H1 (cell line): Measurements from ENCODE around the gene SMPX.

Experiments
- BCL11A ChIP-seq, 2 experiments: IDR thresholded peaks; one replicate each; pipeline ENCODE4 v1.6.1; 2011; ENCODE audit warnings: low read depth in 2 of 2, low read length in 2 of 2, mild to moderate bottlenecking in 2 of 2
- BRCA1 ChIP-seq: IDR thresholded peaks from 2 replicates; pipeline ENCODE4 v1.6.1; 2012; ENCODE audit warnings: low read depth, low read length, improper control_type of control experiment
- CTCF ChIP-seq, 3 experiments: IDR thresholded peaks; 1 replicate in 2 of 3; 2 replicates in 1 of 3; pipeline versions ENCODE4 v1.5.1 to v1.6.1; 2011; ENCODE audit warnings: low read length in 3 of 3, mild to moderate bottlenecking in 3 of 3, inconsistent platforms in 2 of 3, low read depth in 1 of 3, moderate library complexity in 1 of 3; ENCODE audit not compliant: insufficient read depth in 1 of 3; ENCODE audit errors: control extremely low read depth in 1 of 3
- EZH2 ChIP-seq: fragments of 200-600 bp; sonication (generic); IDR thresholded peaks from 2 replicates; pipeline ENCODE4 v1.7.1; 2012; ENCODE audit warnings: low read depth, mild to moderate bottlenecking, moderate library complexity, low read length, inconsistent platforms; ENCODE audit not compliant: severe bottlenecking
- HDAC6 ChIP-seq: IDR thresholded peaks from one replicate; pipeline ENCODE4 v1.7.1; 2012; ENCODE audit warnings: low read depth, mild to moderate bottlenecking, inconsistent platforms, low read length, moderate library complexity
- JUN ChIP-seq: IDR thresholded peaks from 2 replicates; pipeline ENCODE4 v1.6.1; 2011; ENCODE audit warnings: low read depth, mild to moderate bottlenecking, improper control_type of control experiment, low read length
- POLR2A ChIP-seq, 2 experiments: IDR thresholded peaks; 1 replicate in 1 of 2; 2 replicates in 1 of 2; pipeline ENCODE4 v1.6.1; 2011; ENCODE audit warnings: low read depth in 2 of 2, low read length in 2 of 2, mild to moderate bottlenecking in 2 of 2; ENCODE audit errors: control extremely low read depth in 1 of 2
- SAP30 ChIP-seq: fragments of 300-600 bp; sonication (generic); IDR thresholded peaks from 2 replicates; pipeline ENCODE4 v1.7.1; 2012; ENCODE audit warnings: low read length, moderate library complexity, mild to moderate bottlenecking, inconsistent platforms; ENCODE audit not compliant: insufficient read depth, insufficient replicate concordance
- SP1 ChIP-seq: IDR thresholded peaks from 2 replicates; pipeline ENCODE4 v1.6.1; 2011; ENCODE audit warnings: low read depth, low read length
- USF2 ChIP-seq: IDR thresholded peaks from 2 replicates; pipeline ENCODE4 v1.6.1; 2011; ENCODE audit warnings: low read length, improper control_type of control experiment
- ZNF274 ChIP-seq: IDR thresholded peaks from 2 replicates; pipeline ENCODE4 v1.7.0; 2012; ENCODE audit warnings: low read length, borderline replicate concordance; ENCODE audit errors: extremely low read depth

- TF ChIP-seq BCL11A (IDR thresholded peaks at IDR 0.05; ENCODE audit: low read depth in 2 of 2, low read length in 2 of 2) (no peak), CTCF (IDR thresholded peaks at IDR 0.05; ENCODE audit: control extremely low read depth in 1 of 3, insufficient read depth in 1 of 3, low read depth in 1 of 3, low read length in 3 of 3) (no peak), ZNF274 (no peak), HDAC6 (no peak), BRCA1 (no peak), POLR2A (IDR thresholded peaks at IDR 0.05; ENCODE audit: control extremely low read depth in 1 of 2, low read depth in 2 of 2, low read length in 2 of 2) (no peak), EZH2 (no peak), USF2 (no peak), JUN (no peak), SAP30 (no peak), SP1 (no peak)
These were observed 95.2 kb downstream of the SMPX start for GRCh38 chrX:21662761-21663160.
